ENCODE data around the gene RAP1A. TPM values are rescaled to one million over a fixed set of nuclear protein-coding genes. Genes with fewer than 3 reads are reported as not detected.

RAP1A gene
- total RNA-seq, 1 experiment from 2014 or later, result 33.2 TPM

DNA sequence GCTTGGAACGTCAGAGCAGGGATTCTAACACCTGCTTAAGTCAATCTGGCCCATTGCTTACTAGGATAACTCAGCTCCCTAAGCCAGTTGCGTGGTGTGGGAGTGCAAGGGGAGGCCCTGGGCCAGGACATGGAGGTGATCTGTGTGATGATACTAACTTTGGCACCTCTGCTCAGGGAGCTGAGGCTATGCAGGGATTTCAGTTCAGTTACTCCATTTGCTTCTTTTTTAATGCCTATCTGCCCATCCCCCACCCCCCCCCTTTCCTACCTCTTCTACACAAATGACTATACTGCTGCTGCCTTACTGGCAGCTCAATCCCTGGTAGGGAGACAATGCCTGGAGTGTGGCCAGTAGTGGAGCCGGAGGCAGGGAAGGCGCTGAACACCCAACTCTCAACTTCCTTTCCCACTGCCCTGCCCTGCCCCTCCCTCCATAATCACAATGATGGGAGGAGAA is 100.1 kb downstream of the RAP1A start:
- Mint-ChIP-seq H3K4me1 (ENCODE audit: low read depth, unreplicated experiment) (peaks cover 11% of the 10 kb centered on the region), H3K9me3 (ENCODE audit: low read depth, unreplicated experiment) (no peaks in the 10 kb centered on the region), H3K27ac (ENCODE audit: unreplicated experiment) (no peak overlapping the region), H3K27me3 (ENCODE audit: unreplicated experiment) (peaks cover 38% of the 10 kb centered on the region), H3K36me3 (ENCODE audit: insufficient read depth, unreplicated experiment) (peaks cover 4% of the 10 kb centered on the region), H3K4me3 (ENCODE audit: low read depth, unreplicated experiment) (no peak overlapping the region)
- CTCF ChIA-PET, result no interaction called here
- TF ChIP-seq, protein P1, sequence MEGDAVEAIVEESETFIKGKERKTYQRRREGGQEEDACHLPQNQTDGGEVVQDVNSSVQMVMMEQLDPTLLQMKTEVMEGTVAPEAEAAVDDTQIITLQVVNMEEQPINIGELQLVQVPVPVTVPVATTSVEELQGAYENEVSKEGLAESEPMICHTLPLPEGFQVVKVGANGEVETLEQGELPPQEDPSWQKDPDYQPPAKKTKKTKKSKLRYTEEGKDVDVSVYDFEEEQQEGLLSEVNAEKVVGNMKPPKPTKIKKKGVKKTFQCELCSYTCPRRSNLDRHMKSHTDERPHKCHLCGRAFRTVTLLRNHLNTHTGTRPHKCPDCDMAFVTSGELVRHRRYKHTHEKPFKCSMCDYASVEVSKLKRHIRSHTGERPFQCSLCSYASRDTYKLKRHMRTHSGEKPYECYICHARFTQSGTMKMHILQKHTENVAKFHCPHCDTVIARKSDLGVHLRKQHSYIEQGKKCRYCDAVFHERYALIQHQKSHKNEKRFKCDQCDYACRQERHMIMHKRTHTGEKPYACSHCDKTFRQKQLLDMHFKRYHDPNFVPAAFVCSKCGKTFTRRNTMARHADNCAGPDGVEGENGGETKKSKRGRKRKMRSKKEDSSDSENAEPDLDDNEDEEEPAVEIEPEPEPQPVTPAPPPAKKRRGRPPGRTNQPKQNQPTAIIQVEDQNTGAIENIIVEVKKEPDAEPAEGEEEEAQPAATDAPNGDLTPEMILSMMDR (IDR thresholded peaks at IDR 0.05; ENCODE audit: unreplicated experiment), result no peak
- DNase-seq, result no peak
- no TSS peak for BruUV-seq (replicated peaks)
- intact Hi-C loops (cut with micrococcal nuclease; ENCODE audit: unreplicated experiment), result no loop called here

DNA sequence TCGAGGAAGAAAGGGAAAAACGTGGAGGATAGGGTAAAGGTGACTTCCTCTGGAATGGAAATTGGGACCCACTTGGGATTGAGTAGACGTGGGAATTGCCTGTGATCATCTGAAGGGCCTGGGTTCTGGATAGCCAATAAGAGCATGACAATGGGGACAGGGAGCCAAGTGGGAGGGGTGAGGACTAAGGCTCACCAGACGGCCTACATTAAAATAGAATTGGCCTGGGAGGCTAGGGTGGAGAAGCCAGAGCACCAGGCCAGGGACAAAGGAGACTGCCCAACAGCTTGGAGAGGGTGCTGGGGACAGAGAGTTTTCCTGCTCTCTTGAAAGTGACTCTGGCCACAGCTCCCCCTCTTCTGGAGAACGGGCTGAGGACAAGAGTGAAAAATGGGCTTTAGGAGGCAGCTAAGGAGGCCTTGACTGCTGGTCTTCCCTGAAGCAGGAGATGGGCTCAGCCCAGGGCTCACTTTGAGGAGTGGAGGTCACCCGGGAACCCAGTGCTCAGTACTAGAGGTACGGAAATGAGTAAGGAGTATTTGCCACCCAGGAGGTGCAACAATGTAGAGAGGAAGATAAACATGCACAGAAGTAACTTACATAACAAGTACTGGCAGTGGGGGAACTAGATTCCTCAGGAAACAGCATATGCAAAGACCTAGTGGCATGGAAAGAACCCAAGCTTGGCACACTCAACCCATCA is 100.8 kb downstream of the RAP1A start:
- DNase-seq, result no peak
- H3K4me3 Mint-ChIP-seq (ENCODE audit: low read depth, unreplicated experiment), result no peak overlapping the region
- intact Hi-C loops (cut with micrococcal nuclease; ENCODE audit: unreplicated experiment), result no loop called here
- H3K36me3 Mint-ChIP-seq (ENCODE audit: insufficient read depth, unreplicated experiment), result peaks cover 4% of the 10 kb centered on the region
- H3K4me1 Mint-ChIP-seq (ENCODE audit: low read depth, unreplicated experiment), result peaks cover 11% of the 10 kb centered on the region
- BruUV-seq (replicated peaks), result no TSS peak
- H3K27ac Mint-ChIP-seq (ENCODE audit: unreplicated experiment), result no peak overlapping the region
- CTCF ChIA-PET, result no interaction called here
- TF ChIP-seq, protein P1 (IDR thresholded peaks at IDR 0.05; ENCODE audit: unreplicated experiment), result no peak
- no peaks in the 10 kb centered on the region for H3K9me3 Mint-ChIP-seq (ENCODE audit: low read depth, unreplicated experiment)
- H3K27me3 Mint-ChIP-seq (ENCODE audit: unreplicated experiment), result peaks cover 42% of the 10 kb centered on the region

DNA sequence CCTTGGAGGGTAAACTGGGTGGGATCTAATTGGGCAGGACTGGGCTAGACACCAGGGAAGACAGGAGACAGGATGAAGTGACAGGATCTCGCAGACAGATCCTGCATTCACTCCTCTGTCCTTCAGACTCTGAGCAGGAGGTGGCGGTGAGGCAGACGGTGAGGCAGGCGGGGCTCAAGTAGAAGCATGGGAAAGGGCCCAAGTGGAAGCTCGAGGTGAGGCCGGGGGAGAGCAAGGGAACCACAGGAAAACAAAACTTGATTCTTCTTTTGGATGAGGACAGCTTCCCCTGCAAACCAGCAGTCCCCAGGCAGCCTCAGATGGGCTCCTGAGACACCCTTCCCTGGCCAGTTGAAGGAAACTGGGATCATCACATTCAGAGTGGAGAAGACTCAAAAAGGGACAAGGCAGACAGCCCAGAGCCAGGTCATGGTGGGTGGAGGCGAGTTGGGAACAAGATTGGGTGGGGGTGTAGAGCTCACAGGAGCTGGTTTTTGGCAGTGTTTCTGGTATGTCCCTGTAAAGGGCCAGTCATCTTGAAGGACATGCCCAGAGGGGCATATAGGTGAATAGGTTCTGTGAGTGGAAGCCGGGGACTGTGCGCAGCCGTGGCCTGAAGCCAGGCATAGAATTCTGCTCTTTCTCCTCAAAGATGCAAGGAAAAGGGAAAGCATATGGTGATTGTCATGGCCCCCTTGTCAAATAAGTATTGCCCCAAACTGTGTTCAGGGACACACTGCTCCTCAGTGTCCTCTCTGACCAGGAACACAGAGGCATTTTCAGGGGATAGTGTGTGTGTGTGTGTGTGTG is 101.6 kb downstream of the RAP1A start:
- Mint-ChIP-seq H3K36me3 (ENCODE audit: insufficient read depth, unreplicated experiment) (peaks cover 4% of the 10 kb centered on the region), H3K27me3 (ENCODE audit: unreplicated experiment) (peaks cover 42% of the 10 kb centered on the region), H3K27ac (ENCODE audit: unreplicated experiment) (no peak overlapping the region), H3K4me1 (ENCODE audit: low read depth, unreplicated experiment) (peaks cover 11% of the 10 kb centered on the region), H3K9me3 (ENCODE audit: low read depth, unreplicated experiment) (no peaks in the 10 kb centered on the region), H3K4me3 (ENCODE audit: low read depth, unreplicated experiment) (no peak overlapping the region)
- intact Hi-C loops (cut with micrococcal nuclease; ENCODE audit: unreplicated experiment), result no loop called here
- TF ChIP-seq, protein P1 (IDR thresholded peaks at IDR 0.05; ENCODE audit: unreplicated experiment), result no peak
- CTCF ChIA-PET, result no interaction called here
- DNase-seq, result no peak
- no TSS peak for BruUV-seq (replicated peaks)

DNA sequence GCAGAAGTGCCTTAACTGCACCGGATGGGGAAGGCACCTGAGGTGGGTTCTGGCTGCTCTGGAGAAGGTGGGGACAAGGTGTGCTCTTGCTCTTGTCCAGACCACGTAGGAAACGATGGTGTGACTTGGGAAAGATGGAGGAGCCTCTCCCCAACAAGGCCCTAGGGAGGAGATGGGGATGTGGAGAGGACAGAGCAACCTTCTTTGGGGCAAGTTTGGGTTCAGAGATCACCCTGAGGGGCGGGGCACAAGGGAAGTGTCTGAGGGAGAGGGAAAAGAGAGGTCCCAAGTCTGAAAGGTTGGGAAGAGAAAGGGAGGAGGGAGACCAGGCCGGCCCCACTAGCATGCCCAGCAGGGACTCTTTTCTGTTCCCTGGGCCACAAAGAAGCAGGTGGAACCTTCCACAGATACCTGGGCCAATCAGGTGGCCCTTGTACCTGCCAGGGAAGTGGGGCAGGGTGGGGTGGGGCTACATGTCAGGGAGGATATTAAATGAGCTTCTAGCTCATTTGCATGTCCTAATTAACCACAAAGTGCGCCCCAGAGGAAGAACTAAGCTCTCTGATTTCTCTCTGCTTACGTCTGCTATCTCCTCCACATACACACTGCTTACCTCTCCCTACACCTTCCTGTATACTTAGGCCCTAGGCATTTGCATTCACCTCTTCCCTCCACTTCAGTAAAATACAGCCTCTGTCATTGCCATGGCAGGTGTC is 103.7 kb downstream of the RAP1A start:
- CTCF ChIA-PET, result no interaction called here
- H3K4me1 Mint-ChIP-seq (ENCODE audit: low read depth, unreplicated experiment), result peaks cover 11% of the 10 kb centered on the region
- no peak overlapping the region for H3K4me3 Mint-ChIP-seq (ENCODE audit: low read depth, unreplicated experiment)
- H3K9me3 Mint-ChIP-seq (ENCODE audit: low read depth, unreplicated experiment), result no peaks in the 10 kb centered on the region
- no peak overlapping the region for H3K27ac Mint-ChIP-seq (ENCODE audit: unreplicated experiment)
- intact Hi-C loops (cut with micrococcal nuclease; ENCODE audit: unreplicated experiment), result no loop called here
- peaks cover 42% of the 10 kb centered on the region for H3K27me3 Mint-ChIP-seq (ENCODE audit: unreplicated experiment)
- no peak for DNase-seq
- BruUV-seq (replicated peaks), result no TSS peak
- TF ChIP-seq, protein P1 (IDR thresholded peaks at IDR 0.05; ENCODE audit: unreplicated experiment), result no peak
- no peaks in the 10 kb centered on the region for H3K36me3 Mint-ChIP-seq (ENCODE audit: insufficient read depth, unreplicated experiment)
